ENCODE measurements around the gene COLQ.

DNA sequence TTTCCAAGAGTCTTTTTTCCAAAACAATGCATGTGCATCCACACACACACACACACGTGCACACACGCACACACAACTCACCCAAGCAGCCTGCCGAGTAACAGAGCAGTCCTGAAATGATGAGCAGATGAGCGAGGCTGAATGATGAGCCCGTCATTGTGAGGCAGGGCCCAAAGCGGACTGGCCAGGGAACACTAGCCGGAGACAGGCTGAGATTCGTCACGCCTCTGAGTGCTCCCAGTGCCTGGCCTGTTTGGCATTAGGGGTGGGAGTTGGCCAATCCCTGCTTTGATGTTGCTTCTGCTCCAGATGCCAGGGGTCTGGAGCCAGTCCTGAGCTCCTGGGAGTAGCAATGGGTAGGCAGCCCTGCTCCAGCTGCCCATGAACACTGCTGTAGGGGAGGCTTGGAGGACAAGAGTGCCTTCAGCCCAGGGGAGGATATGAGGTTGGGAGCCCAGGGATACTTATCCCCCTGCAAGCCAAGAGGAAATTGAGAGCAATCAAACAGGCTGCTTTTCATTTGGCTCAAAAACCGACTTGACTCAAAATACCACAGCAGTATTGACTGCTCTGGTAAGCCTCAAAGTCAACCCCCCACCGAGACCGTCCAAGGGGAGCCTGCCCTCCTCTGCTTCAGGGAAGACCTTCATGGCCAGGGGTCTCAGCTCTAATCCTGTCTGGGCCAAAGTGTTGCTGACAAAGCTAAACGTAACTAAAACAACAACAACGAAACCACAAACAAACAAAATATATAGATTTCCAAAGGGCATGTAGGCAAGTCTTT, 22.9 kb downstream of the COLQ start:
- TF ChIP-seq CTCF (IDR thresholded peaks at IDR 0.05) (no peak), POLR2A (IDR thresholded peaks at IDR 0.05) (no peak), POLR2AphosphoS5 (IDR thresholded peaks at IDR 0.05) (no peak), EP300 (IDR thresholded peaks at IDR 0.05) (no peak)
